HFF-Myc (cell line): ENCODE measurements around the gene RAD51B.

ENCODE experiments used
- DNase-seq: peaks from one replicate; pipeline ENCODE4 v3.0.0-alpha.2; 2011; ENCODE audit warnings: low read depth; ENCODE audit errors: extremely low read depth
- H3K4me3 ChIP-seq: replicated peaks from 2 replicates; pipeline ENCODE4 v1.5.1; 2011; ENCODE audit warnings: low read depth, mild to moderate bottlenecking, control low read depth, low read length
- TF ChIP-seq, protein P1 (sequence below): IDR thresholded peaks from 2 replicates; pipeline ENCODE4 v1.5.1; 2012; ENCODE audit warnings: mild to moderate bottlenecking, low read depth, low read length, control low read depth; ENCODE audit errors: missing control alignments

Gene RAD51B

DNA sequence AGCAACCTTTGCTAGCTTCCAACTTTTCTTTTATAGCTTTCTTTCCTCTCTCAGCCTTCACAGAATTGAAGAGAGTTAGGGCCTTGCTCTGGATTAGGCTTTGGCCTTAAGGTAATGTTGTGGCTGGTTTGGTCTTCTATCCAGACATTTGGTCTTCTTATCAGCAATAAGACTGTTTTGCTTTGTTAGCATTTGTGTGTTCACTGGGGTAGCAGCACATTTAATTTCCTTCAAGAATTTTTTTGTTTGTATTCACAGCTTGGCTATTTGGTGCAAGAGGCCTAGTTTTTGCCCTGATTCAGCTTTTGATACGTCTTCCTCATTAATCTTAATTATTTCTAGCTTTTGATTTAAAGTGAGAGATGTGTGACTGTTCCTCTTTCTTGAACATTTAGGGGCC lies 130.8 kb downstream of the RAD51B start:
- TF ChIP-seq, protein P1, sequence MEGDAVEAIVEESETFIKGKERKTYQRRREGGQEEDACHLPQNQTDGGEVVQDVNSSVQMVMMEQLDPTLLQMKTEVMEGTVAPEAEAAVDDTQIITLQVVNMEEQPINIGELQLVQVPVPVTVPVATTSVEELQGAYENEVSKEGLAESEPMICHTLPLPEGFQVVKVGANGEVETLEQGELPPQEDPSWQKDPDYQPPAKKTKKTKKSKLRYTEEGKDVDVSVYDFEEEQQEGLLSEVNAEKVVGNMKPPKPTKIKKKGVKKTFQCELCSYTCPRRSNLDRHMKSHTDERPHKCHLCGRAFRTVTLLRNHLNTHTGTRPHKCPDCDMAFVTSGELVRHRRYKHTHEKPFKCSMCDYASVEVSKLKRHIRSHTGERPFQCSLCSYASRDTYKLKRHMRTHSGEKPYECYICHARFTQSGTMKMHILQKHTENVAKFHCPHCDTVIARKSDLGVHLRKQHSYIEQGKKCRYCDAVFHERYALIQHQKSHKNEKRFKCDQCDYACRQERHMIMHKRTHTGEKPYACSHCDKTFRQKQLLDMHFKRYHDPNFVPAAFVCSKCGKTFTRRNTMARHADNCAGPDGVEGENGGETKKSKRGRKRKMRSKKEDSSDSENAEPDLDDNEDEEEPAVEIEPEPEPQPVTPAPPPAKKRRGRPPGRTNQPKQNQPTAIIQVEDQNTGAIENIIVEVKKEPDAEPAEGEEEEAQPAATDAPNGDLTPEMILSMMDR = no peak

DNA sequence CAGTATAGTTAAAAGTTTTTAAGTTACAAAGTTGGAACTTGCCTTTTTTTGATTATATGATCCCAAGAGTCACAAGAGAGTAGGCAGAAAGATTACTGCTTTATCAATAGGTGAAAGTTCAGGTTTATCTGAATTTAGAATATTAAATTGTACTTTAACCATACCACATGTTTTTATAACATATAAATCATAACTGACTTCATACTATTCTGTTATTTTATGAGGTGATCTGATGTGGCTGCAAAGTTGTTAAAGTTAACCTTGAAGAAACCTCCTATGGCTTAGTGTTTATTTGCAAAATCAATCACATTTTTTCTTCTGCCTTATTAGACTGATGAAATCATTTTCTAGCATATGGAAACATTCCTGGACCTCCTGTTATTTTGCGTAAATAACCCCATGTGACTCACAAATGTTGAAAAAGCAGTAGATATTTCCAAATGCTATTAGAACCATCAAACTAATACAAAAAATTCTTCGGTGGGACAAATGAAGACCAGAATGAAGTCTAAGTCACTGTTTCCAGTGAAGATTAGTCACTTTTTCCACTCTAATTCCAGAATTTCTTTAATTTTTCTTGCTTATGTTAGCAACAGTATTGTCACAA lies 132.1 kb downstream of the RAD51B start:
- H3K4me3 ChIP-seq = no peak overlapping the region
- TF ChIP-seq, protein P1 = no peak

More for the DNA sequence above, 130.8 kb downstream of the RAD51B start:
- H3K4me3 ChIP-seq = no peak overlapping the region
- no peak for DNase-seq

DNA sequence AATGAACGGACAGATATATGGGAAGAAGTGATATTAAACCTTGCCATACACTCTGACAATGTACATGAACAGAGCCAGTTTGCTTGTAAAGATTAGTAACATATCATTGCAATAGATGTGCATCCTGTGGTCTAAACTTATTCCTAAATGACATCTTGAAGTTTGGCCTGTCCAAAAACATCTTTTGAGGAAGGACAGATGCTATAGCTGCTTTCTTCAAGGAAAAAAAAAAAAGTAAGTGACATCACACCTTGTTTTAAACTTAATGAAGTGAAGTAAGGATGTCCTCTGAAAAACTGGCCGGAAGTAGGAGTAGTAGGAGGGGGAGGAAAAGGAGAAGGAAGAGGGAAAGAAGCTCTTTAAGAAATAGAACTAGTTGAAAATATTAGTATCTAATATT lies 132.8 kb downstream of the RAD51B start:
- H3K4me3 ChIP-seq = no peak overlapping the region
- TF ChIP-seq, protein P1 = no peak
- DNase-seq = no peak

More for the DNA sequence above, 132.1 kb downstream of the RAD51B start:
- DNase-seq = no peak

DNA sequence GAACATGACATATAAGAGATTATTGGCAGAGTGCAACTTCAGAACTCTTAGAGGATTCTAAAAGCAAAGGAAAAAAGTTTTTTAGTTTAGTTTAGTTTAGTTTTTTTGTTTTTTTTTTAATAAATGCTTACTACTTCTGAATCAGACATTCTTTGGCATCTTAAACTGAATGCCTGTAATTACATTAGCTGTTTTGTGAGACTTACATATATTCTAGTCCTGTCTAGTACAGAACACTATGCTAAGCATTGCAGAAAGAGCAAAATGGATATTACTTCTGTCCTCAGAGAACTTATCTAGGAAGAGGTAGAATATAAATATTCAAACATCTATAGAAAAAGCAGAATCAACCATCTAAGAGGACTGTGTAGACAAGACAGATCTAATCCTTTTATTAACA lies 133.2 kb downstream of the RAD51B start:
- no peak for DNase-seq
- TF ChIP-seq, protein P1 = no peak
- H3K4me3 ChIP-seq = no peak overlapping the region

DNA sequence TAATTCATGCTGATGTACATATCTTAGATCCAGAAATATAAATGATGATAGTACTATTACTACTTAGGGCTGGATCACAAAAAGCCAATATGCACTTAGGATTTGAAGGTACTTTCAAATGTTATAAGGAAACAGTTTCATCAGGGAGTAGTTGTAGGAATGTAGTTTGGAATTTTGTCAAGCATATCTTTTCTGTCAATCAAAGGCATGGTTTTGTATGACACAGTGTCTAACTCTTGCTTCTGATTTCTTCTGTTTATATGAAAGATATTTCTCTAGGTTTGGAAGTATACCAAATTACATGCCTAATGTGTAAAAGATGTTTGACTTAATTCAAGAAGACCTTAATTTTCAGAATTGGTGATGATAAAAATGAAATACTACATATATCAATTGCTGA lies 135.7 kb downstream of the RAD51B start:
- H3K4me3 ChIP-seq = no peak overlapping the region
- no peak for DNase-seq
- TF ChIP-seq, protein P1 = no peak

DNA sequence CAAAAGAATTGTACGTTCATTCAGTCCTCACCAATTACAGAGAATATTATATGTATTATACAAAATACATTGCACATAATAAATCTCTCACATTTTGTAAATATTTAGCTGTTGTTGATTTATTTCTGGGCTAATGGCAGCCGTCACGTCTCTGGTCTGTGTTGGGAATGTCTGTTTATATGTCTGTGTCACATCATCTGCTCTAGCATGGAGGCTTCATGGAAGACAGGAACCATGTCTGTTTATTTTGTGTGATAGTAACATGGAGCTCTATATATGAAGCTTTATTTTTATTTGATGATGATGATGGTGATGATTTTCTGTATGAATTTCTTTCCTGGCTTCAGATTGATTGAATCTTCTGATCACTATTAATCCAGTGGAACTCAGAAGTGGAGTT lies 138.4 kb downstream of the RAD51B start:
- TF ChIP-seq, protein P1 = no peak
- DNase-seq = no peak
- no peak overlapping the region for H3K4me3 ChIP-seq

DNA sequence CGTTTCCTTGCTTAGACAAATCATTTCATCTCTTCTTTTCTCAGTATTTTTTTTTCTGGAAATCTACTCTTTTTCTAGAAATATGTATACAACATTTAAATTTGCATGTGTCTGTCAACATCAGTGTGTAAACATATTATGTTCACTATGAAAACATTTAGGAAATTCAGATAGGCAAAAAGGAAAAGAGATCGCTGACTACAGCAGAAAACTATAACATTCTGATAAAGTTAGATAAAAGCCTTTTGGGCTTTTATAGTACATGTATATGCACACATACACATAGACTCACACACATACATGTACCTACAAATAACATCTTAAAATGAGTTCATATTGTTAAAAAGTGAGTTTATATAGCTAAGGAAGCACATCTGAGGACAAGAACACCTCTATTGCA lies 142.1 kb downstream of the RAD51B start:
- no peak overlapping the region for H3K4me3 ChIP-seq
- DNase-seq = no peak
- TF ChIP-seq, protein P1 = no peak
